GM21737 (cell line): Measurements from ENCODE around the gene MAPKBP1.
"Not testable (repeated sequence)": the region's sequence is repeated elsewhere in the genome, so short reads cannot be mapped to it uniquely, and the experiment has no call there.

Experiments used
- ATAC-seq: cut with Tn5 transposase; IDR thresholded peaks from one replicate; pipeline ENCODE4 v1.9.1; 2021; ENCODE audit warnings: mild to moderate bottlenecking, moderate library complexity; ENCODE audit not compliant: unreplicated experiment

The MAPKBP1 gene

DNA sequence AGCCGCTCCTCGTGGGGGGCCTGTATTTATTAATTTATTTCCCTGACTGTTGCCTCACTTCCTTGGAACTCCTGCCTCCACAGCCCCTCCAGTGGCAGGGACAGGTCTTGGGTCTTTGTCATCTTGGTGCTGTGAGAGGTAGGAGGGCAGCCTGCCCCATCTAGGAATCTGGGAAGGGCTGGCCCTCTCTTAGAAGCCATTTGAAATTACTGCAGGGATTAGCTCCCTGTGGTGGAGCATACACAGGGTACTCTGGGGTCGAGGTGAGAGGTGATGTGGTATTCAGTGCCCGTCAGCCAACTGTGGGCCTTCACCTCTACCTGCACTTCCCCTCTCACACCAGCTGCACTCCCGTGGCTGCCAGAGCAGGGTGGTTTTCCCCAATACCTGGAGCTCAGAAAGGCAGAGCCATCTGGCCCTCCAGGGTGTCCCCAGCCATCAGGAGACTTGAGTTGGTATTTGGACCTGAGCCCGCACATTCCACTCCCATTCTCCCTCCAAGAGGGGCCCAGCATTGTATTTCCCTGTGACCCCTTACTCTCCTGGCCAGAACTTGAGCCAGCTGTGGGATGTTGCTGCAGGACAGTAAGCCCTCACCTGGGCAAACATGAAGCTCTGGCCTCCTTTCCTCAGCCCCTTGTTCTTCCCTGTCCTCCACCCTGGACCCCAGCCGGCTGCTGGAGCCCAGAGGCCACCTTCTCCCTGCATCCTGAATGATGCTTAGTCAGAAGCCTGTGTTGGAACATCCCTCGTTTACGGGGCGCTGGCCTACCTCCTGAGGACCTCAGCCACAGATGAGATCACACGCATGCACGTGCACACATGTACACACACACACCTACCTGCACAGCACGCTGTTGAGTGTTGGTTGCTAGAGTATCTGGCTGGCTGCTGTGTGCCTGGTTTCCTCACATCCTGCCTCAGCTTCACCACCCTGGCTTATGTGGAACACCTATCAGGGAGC is 51.6 kb downstream of the MAPKBP1 start:
- ATAC-seq, result no peak

DNA sequence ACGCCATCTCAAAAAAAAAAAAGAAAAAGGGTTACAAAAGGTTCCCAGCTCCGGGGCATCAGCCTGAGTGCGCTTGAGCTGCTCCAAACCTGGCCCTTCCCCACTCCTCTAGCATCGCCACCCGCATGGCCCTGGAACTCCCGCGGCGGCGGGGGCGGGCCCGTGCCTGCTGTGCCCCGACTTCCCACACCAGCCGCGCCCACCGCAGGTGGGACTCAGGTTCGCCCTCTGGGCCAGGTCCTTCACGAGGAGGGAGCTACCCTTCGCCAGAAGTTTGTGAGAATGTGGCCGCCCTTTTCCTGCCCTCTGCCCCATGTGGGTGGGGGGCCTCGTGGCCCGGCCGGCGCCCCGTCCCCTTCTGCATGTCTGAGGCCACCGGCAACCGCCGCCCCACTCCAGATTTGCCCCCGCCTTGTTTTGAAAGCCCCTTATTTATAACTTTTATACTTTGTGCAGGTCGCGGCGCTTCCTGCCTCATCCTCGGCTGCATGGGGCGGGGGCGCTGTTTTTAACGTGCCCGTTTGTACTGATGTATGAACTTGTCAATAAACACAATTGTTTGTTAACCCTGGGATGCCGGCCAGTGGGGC is 53.1 kb downstream of the MAPKBP1 start:
- ATAC-seq, result no peak

DNA sequence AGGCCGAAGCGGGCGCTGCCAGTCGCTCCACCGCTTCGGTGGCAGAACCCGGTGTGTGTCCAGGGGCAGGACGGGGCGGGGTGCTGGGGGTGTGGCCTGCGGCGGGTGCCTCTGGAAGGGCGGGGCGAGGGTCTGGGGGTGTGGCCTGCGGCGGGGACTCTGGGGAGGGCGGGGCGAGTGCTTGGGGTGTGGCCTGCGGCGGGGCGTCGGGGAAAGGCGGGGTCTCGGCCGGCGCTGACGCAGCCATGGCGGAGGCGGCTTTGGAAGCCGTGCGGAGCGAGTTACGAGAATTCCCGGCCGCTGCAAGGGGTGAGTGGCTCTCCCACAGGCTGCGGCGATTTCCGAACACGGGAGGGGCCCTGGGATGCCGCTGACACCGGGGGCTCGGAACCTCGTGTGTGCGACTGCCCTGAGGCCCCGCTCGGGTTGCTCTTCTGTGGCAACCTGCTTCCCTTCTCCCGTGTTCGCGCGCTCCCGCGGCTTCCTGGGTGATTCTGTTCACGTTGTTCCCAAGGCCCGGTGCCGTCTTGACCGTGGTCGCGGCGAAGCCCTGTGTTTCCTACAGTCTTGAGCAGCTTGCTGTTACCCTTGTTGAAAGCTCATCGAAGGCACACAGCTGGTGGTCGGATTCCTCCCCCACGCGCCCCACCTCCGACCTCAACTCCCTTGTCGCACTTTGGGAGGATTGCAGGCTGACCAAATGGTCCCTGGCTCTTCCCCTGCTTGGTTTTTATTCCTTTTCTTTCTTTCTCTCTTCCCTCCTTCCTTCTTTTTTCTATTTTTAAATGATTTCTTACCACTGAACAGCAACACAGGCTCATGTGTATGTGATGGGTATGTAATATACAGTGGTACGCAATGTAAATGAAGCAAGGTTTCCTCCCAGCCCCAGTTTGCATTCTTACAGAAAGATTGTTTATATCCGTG is 53.9 kb downstream of the MAPKBP1 start, which contains the start of gene JMJD7:
JMJD7 (plus strand) TSS at position 213 of the 927 bp plus-strand sequence; CDS start at position 246, 33 bp downstream.
- peak; percentile 72 for ATAC-seq

DNA sequence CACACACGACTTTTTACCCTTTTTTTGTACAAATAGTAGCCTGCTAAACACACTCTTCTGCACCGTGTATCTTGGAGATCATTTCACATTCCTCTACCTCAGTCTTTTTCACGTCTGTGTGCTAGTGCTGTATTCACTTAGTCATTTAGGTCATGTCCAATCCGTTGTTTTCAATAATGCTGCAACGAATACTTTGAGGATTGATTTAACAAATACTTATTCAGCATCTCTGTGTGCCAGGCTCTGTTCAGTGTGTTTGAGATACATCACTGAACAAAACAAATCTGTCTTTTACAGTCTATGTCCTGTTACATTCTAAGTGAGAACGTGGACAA is 54.5 kb downstream of the MAPKBP1 start:
- no peak for ATAC-seq

DNA sequence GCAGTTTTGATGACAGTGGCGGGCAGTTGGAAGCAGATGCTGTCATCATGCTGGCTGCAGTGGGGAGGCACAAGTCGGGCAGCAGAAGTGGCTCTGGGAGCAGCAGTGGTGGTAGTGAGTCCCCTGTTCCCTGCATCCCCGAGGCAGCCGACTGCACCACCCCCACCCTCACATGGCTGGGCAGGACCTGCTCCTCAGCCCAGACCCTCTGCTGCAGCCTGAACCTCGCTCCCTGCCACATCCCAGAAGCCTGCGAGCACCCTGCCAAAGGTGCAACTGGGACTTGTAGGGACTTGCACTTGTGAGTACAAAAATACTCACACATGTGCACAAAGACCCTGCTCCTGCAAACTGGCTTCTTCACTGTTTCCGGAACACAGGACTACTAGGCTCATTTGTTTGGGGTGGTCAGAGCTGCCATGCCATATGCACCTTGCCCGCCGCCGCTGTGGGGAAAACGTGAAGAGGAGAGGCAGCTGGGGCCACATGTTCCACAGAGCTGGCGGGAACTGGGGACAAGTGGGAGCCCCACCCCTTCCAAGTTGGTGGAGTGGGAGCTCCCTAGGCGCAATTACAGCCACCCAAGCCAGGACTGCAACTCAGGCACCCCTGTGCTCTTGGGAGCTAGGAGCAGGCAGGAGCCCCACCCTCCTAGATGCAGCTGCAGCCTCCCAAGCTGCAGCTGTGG is 55.8 kb downstream of the MAPKBP1 start:
- ATAC-seq, result no peak

DNA sequence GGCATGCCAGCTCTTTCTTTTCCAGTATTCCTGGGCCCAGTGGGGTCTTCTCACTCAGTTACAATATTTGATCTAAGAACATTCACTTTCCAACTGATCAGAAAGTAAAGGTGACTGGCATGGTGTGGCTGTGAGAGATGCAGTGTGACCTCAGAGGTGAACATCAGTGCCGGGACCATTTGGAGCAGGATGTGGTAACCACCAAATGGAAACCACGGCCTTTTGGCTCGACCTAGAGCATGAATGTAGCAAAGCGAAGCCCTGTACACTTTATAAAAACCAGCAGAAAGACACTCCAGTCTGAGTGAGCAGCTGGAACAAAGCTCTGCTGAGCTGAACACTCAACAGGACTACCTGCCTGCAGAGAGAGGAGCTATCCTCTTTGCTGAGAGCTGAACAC is 57.0 kb downstream of the MAPKBP1 start:
- not testable (repeated sequence) for ATAC-seq

DNA sequence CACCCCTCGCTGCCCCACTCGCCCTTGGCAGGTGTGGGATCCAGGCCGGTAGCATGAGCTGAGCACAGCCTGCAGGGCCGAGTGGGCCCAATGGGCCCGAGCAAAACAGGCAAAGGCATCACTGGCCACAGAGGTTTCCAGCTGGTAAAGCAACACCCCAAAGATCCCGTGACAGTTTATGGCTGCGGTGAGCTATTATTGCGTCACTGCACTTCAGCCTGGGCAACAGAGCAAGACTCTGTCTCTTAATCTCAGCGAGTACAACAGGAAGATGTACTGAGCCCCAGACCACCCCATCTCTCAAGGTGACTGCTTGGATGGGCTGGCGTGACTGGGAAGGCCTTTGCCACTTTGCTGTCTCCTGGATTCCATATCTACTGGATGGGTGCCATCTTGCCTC is 57.9 kb downstream of the MAPKBP1 start:
- ATAC-seq, result no peak

DNA sequence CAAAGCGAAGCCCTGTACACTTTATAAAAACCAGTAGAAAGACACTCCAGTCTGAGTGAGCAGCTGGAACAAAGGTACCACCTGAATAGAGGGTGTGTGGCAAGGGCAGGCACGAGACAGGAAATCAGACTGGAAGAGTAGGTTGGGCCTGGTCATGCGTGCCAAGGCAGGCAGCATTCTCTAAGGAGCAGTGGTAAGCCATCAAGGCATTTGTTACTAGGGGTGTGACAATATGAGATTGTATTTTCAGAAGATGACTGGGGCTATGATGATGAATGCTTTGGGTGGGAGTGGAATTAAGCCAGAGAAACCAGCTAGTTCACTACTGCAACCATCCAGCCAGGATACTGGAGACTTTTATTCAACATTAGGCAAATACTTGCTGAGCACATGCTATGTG is 58.6 kb downstream of the MAPKBP1 start:
- no peak for ATAC-seq

DNA sequence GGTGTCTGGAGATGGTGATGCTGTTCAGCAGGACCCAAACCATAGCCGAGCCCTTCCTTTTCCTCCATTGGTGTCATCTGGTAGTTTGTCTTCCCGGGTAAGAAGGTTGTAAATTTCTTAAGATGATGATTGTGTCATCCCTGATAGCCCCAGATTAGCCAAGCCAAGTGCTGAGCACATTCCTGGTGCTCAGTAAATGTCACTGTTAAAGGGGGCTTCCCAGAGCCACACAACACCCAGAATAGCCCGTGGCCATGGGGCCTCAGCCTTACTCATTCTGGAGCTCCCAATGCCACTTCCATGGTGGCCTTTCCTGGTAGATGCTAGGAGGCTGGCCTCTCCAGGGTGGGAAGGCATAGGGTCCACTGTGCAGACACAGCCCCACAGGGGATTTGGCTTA is 59.8 kb downstream of the MAPKBP1 start:
- ATAC-seq, result no peak

DNA sequence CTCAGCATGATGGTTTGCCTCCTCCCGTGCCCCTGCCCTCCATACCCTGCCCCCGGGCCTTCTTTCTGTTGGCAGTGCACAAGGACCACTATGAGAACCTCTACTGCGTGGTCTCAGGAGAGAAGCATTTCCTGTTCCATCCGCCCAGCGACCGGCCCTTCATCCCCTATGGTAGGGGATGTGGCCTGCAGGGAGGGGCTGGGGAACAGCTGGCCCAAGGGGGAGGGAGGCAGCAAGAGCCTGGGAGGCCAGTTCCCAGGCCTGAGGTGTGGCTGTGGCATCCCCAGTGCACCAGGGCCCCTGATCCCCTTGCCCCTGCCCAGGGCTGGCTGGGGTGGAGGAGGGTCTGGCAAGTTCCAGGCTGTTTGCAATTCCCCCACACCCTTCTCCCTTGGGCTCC is 61.8 kb downstream of the MAPKBP1 start:
- ATAC-seq, result no peak

DNA sequence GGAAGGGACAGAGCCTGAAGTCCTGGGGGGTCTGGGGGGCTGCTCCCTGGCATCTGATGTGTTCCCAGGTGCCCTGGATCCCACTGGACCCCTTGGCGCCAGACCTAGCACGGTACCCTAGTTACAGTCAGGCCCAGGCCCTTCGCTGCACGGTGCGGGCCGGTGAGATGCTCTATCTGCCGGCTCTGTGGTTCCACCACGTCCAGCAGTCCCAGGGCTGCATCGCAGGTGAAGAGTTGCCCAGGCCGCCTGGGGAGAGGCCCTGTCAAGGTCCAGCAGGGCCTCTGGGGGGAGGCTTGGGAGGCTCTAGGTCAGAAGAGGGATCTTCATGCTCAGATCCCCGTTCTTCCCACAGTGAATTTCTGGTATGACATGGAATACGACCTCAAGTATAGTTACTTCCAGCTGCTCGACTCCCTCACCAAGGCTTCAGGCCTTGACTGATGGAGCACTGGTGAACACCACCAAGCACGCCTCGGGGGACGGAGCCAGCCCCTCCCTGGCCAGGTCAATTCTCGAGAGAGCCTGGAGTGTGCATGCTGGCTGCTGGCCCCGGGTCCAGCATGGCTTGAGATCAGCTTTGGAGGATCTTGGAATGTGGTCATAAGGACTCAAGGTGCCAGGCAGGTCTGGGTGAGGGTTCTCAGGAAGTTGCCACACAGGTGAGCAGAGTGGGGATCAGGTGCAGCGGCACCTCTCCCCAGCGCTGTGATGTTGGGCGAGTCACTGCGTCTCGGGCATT is 62.6 kb downstream of the MAPKBP1 start:
- ATAC-seq, result no peak

DNA sequence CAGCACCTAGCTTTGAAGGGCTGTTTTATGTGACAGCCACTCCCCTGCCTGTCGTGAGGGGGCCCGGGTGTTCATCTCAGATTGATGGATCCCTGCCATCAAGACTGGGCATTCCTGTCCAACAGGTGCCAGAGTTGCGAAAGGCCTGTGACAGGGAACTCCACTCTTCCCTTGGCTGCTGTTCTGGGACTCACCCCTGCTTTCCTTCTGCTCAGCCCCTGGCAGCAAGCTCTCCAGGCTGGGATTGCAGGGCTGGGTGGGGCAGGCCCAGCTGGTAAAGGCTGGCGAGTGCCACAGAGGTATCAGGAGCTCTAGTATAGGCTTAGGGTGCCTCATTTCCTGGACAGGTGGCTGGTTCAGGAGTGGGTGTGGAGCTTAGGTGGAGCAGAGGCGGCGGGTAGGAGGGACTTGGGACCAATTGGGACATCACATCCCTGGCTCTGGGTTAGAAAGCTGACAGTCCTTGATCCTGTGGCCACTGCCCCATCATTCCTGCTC is 64.2 kb downstream of the MAPKBP1 start, which contains the start of gene PLA2G4B:
PLA2G4B (plus strand) TSS at position 448 of the 498 bp plus-strand sequence. CDS start 67 bp downstream, outside the sequence.
- no peak for ATAC-seq

DNA sequence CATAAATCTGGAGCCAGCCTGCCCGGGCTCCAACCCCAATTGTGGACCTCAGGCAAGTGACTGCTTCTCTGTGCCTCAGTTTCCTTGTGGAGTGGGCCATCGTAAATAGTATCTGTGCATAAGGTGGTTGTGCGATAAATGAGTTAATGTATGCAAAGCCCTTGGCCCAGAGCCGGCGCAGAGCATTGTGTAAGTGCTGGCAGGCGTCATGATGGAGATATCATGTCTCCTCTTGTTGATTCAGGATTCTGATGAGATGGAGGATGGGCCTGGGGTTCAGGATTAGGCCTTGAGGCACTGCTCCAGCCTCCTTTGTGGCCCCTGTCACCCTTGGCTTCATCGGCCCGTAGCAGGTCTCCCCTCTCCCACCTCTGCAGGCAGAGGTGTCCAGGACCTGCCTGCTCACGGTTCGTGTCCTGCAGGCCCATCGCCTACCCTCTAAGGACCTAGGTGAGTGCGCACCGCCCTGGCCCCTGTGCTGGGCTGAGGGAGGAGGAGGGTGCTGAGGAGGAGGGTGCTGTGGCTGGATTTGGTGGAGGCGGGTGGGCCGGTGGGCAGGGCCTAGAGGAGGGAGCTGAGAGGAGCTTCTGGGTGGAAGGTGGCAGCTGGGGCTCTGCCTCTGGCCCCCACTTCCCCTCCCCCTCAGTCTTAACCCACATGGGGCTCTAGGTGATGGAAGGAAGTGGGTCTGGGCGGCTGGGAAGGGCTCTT is 65.7 kb downstream of the MAPKBP1 start:
- no peak for ATAC-seq

DNA sequence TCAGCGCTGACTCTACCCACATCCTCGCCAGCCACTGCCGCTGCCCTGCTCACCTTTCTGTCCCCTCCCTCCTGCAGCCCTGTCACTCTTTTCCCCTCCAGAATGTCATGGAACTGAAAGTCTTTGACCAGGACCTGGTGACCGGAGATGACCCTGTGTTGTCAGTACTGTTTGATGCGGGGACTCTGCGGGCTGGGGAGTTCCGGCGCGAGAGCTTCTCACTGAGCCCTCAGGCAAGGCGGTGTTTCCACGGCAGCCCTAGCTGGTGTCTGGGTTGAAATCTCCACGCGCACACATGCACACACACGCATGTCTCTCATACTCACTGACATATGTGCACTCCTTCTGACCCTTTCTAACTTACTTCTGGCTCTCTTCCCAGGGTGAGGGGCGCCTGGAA is 66.4 kb downstream of the MAPKBP1 start:
- ATAC-seq, result no peak

DNA sequence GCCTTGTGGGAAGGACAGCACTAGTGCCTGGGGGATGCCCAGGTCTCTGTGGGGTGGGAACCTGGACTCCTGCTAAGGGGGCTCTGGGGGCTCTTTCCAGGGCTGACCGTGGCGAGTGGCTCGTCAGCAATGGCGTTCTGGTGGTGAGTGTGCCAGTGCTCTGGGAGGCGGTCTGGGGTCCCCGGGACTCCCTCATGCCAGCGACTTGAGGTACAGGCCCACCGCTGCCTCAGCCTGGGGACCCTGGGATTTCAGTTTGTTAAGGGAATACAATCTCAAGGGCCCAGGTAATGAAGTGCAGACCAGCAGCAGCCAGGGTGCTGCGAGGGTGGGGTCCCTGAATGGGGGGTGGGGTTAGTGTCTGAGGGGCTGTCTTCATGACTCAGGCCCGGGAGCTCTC is 66.8 kb downstream of the MAPKBP1 start:
- no peak for ATAC-seq

DNA sequence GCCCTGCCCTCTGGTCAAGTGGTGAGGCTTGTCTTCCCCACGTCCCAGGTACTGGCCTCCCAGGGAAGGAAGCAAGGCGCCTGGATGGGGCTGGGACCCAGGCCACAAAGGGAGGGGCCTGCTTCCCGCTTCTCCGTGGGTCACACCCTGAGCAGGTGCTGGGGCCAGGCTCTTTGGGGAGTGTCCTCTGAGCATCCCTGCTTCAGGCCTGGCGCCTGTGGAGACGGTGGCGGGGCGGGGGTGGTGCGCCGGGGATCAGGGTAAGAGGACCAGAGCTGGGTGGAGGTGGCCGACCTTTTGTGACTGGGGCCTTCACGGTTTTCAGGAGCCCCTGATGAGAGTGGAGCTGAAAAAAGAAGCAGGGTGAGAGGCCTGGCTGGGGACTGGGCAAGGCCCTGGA is 67.9 kb downstream of the MAPKBP1 start:
- no peak for ATAC-seq

DNA sequence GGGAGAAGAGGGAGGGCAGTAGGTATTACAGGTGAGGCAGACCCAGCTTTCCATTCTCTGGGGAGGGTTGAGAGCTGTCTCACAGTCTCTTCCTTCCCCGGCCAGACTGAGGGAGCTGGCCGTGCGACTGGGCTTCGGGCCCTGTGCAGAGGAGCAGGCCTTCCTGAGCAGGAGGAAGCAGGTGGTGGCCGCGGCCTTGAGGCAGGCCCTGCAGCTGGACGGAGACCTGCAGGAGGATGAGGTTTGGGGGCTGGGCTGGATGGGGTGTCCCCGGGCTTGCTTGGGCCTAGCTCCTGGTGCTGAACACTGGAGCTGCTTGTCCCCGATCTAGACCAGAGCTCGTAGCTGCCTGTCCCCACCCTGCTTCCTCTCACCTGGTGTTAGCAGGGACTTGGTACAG is 69.3 kb downstream of the MAPKBP1 start:
- ATAC-seq, result no peak

DNA sequence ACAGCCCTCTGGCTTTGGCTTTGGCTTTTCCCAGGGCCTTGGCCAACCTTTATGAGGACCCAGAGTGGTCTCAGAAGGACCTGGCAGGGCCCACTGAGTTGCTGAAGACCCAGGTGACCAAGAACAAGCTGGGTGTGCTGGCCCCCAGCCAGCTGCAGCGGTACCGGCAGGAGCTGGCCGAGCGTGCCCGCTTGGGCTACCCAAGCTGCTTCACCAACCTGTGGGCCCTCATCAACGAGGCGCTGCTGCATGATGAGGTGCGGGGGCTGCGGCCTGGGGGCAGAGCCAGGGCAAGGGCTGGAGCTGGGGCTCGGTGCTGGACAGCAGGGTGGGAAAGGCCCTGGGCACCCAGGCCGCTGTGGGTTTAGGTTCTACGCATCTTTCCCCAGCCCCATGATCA is 70.5 kb downstream of the MAPKBP1 start:
- no peak for ATAC-seq

DNA sequence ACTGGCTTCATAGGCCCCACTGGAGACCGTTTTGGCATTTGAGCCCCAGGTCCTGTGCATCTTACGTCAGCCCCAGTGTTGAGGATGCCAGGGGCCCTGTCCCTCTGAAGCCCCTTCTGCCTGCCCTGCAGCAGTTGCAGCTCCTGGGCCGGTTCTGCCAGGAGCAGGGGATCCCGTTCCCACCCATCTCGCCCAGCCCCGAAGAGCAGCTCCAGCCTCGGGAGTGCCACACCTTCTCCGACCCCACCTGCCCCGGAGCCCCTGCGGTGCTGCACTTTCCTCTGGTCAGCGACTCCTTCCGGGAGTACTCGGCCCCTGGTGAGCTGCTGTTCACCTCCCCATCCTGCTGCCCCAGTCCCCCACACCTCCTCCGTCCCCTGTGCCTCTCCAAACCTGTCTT is 72.9 kb downstream of the MAPKBP1 start:
- no peak for ATAC-seq
